Esophagus squamous epithelium (tissue), 4 donors: ENCODE data around the gene ILK.

Experiments used
- CTCF ChIP-seq, 6 experiments: fragments of 450-650 bp in 4 of 6; fragments of 200-600 bp in 2 of 6; sonication (generic) in 2 of 6; IDR thresholded peaks; one replicate each; pipeline ENCODE4 v1.5.1; 2016 to 2019; ENCODE audit warnings: antibody characterized with exemption in 6 of 6, mild to moderate bottlenecking in 4 of 6, moderate library complexity in 4 of 6
- POLR2A ChIP-seq, 4 donors: fragments of 450-650 bp; IDR thresholded peaks; one replicate each; pipeline ENCODE4 v1.6.1; 2017; ENCODE audit warnings: antibody characterized with exemption in 4 of 4, mild to moderate bottlenecking in 4 of 4, moderate library complexity in 3 of 4

- no peak for TF ChIP-seq CTCF (IDR thresholded peaks at IDR 0.05)
- TF ChIP-seq POLR2A (IDR thresholded peaks at IDR 0.05): no peak
These were observed 32.9 kb downstream of the ILK start for GRCh38 chr11:6636480-6636879.
